HuH-7 (cell line): ENCODE data around the gene MIEF2.
A peak's percentile ranks its signal among the peaks of the same experiment; 100 is the strongest.
"Not testable (repeated sequence)": the region's sequence is repeated elsewhere in the genome, so short reads cannot be mapped to it uniquely, and the experiment has no call there.

Experiments
- DNase-seq: peaks from one replicate; pipeline ENCODE4 v3.0.0; 2011; ENCODE audit warnings: low spot score

MIEF2 gene, protein sequence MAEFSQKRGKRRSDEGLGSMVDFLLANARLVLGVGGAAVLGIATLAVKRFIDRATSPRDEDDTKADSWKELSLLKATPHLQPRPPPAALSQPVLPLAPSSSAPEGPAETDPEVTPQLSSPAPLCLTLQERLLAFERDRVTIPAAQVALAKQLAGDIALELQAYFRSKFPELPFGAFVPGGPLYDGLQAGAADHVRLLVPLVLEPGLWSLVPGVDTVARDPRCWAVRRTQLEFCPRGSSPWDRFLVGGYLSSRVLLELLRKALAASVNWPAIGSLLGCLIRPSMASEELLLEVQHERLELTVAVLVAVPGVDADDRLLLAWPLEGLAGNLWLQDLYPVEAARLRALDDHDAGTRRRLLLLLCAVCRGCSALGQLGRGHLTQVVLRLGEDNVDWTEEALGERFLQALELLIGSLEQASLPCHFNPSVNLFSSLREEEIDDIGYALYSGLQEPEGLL

DNA sequence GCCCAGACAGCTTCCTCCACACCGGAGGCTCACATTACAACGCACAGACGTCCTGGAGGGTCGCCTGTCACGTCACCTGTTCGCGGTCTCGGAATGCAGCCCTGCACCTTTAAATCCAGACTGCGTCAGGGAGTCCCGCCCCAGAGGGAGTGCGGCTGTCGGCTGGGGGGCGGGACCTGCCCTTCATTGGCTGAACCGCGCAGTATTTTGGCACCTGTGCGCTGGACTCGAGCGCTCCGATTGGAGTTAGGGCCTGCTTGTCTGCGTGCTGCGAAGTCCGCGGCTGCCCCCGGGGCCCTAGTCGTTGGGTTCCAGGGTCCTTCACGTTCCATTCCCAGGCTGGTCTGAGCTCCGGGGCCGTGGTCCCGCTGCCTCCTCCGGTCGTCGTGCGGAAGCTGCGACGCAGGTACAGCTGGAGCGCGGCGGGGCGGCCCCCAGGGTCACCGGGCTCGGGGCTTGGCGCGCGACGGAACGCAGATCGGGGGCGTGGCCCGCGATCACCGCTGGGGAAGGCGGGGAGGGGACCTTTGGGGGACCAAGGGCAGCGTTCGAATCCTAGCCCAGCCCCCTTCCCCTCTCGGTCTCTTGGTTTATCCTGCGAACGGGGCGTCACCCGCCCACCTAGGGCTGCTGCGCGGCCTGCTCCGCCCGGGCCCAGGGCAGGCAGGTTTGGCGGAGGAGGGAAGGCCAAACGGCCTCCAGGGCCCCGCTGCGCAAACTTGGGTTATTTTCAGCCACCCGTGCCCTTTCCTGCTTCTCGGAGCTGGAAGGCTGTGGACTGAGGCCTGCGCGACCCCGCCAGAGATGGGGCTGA is at the start of gene MIEF2:
TSS of gene MIEF2 (plus strand) at position 331 of the 814 bp plus-strand sequence. CDS start 2,059 bp downstream, outside the sequence.
- peak; percentile 98 for DNase-seq

DNA sequence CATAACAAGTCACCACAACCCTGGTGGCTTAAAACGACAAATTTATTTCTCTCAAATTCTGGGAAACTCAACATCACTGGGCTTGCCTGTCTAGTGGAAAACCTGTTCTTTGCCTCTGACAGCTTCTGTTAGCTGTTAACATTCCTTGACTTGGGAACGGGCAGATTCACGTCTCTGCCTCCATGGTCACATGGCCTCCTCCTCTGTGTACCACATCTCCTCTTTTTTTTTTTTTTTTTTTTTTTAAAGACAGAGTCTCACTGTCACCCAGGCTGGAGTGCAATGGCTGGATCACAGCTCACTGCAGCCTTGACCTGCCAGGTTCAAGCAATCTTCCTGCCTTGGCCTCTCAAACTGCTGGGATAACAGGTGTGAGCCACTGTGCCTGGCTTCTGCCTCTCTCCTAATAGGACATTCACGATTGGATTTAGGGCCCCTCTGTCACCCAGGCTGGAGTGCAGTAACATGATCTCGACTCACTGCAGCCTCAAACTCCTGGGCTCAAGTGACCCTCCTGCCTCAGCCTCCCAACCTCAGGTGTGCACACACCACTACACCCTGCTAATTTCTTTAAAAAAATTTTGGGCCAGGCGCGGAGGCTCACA is 46.7 kb upstream of the MIEF2 start:
- DNase-seq: no peak

DNA sequence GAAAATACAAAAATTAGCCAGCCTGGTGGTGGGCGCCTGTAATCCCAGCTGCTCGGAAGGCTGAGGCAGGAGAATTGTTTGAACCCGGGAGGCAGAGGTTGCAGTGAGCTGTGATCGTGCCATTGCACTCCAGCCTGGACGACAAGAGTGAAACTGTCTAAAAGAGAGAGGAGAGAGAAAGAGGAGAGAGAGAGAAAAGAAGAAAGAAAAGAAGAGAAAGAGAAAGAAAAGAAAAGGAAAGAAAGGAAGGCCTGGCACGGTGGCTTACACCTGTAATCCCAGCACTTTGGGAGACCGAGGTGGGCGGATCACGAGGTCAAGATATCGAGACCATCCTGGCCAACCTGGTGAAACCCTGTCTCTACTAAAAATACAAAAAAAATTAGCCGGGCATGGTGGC is 43.6 kb upstream of the MIEF2 start:
- DNase-seq: not testable (repeated sequence)

DNA sequence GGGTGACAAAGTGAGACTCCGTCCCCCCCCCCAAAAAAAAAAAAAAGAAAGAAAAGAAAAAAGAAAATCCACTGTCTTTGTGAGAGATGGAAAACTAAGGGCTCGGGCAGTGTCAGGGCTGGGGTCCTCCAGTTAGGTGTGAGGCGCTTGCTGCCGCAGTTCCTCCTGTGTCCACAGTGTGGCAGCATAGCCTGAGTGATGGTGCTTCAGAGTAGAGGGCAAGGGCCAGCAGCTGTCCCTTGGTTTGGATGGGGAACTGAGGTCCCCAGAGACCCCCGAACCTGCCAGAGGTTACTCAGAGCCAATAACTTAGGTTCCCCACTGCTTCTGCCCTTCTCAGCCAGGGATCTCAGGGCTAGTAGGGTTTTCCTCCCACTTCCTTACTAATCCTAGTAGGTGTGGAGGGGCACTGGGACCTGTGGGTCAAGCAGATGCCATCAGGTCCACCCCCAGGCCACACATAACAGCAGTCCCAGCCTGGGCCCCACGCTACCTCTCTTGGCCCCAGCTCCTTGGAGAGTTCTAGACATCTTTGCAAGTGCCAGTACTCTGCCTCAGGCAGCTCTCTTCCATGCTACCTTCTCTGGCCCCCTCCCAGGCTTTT is 42.9 kb upstream of the MIEF2 start:
- peak; percentile 81 for DNase-seq

DNA sequence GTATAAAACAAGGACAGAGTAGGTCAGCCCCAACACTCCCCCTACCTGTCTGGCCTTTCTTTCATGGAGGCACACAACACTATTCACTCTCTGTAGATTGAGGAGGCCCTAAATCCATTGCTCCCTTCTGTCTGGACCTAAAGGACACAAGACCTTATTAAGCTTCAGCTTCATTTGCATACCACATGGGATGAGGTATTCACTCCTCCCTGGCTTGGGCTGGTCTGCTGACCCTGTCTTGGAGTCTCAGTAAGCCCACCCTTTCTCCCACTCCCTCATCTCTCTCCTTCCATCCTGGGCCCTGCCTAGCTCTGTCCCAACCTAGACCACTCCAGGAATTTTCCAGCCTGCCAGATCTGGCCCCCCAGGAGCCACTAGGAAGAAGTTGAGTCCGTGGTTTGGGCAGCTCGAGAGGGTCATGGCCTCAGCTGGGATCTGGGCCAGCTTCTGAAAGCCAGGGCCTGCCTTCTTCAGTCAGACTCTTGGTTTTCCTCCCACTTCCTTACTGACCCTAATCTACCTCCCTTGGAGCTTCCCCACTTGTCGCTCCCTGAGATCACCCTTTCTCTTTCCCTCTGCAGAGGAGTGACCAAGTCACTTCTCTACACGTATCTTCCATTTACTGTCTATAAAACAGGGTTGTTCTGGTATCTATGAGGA is 41.6 kb upstream of the MIEF2 start:
- DNase-seq: no peak

DNA sequence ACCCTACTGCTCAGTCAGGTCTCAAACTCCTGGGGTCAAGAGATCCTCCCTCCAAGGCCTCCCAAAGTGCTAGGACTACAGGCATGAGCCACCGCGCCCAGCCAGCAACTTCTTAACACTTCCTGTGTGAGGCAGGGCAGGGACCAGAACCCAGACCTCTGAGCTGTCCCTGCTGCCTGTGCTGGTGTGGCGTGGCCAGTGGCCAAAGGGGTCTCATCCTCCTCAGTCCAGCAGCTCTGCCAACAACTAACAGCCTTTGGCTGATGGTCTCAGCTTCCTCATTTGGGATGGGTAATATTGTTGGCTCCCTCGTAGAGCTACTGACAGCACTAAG is 36.4 kb upstream of the MIEF2 start:
- DNase-seq: no peak

DNA sequence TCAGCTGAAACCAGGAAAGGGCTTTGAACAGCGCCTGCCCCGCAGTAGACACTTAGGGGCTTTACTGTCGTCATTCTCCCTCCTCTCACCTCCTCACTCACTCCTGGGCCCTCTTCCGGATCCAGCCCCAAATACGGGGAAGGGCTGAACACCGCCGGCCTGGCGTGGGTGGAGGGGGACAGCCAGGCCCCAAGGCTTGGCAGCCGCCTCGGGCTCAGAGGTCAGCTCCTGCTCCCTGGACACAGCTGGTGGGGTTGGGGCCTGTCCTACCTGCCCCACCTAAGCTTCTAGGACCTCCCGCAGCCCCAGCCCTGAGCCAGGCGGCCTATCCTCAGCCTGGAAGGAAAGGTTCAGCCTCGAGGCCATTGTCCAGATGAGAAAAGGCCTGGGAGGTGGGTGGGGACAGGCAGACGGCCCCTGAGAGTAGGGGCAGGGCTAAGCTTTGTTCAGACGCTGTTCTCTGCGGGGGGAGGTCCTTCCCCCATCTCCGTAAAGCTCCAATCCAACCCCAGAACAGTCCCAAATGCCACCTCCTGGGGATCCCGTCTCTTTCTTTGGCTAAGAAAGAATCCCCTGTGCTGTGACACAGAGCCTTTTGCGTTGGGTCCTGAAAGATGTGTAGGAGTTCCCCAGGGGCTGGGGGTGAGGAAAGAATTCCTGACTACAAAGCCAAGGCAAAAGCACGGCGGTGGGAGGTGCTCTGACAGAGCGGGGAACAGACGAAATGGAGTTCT is 35.9 kb upstream of the MIEF2 start:
- DNase-seq: no peak

DNA sequence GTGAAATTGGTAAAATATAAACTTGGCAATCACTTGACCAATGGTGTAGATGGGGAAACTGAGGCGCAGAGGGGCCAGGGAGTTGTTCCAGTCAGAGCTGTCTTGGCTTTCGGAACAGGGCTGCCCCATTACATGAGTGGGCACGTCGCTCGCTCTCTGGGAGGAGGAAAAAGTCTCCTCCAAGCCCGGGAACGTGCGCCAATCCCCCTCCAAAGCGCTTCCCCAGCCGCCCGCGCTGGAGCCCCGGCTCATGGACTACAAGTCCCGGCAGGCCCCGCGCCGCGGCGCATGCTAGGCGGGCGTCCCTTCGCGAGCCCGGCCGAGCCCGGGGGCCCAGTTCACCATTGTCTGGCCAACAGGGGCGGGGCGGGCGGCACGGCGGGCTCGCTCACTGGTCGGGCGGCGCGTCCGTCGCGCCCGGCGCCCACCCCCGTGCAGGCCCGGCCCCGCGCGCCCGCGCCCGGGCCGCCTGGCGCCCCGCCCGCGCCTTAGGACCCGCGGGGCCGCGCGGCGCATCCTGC is 35.3 kb upstream of the MIEF2 start, which contains the start of gene LLGL1:
TSS of gene LLGL1 (plus strand) at position 515 of the 521 bp plus-strand sequence. CDS start 48 bp downstream, outside the sequence.
- peak; percentile 95 for DNase-seq

DNA sequence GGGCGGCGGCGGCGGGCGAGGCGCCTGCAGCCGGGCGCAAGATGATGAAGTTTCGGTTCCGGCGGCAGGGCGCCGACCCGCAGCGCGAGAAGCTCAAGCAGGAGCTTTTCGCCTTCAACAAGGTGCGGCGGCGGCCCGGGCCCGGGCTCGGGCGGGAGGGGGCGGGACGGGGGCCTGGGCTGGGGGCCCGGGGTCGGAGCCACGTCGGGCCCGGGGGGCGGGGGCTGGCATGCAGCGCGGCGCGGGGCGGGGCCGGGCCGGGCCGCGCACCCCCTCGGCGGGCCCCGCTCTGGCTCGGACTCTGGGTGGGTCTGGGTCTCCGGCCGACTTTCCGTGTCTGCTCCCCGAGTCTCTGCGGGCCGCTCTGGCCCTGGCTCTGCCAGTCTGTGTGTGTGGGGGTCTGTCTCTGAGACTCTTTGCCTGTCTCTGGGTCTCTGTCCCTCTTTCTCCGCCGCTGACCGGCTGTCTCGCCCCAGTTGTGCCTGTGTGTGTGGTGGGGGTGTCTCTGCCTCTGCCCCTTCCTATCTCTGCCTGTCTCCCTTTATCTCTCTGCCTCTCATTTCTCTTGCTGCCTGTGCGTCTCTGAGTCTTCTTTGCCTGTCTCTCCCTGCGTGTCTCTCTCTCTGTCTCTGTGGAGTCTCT is 34.7 kb upstream of the MIEF2 start:
- no peak for DNase-seq

DNA sequence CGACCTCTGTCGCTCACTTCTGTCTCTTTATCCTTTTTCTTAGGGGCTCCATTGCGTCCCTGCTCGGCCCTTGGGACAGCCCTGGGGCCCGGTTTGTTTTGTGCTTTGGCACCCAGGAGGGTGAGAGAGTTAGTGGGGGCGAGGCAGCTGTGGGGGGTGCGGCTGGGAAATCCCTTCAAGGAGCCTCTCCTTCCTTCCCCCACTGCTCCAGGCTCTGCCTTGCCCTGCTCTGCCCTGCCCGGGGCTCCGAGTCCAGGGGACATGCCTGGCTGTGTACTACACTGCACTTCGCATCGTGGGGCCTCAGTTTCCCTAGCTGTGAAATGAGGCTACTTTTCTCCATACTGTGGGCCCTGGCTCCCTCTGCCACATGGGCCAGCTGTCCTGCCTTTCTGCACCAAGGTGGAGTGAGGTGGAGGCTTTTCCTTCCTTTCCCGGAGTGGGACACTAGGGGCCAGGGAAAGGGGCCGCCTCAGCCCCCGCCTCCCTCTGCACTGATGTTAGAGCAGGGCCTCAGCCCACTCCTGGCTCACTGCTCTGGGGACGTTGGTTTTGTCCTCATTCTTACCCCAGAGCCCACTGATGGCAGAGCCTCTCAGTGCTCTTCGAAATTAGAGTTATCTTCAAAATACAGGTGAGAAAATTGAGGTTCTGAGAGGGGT is 34.0 kb upstream of the MIEF2 start:
- DNase-seq: no peak

DNA sequence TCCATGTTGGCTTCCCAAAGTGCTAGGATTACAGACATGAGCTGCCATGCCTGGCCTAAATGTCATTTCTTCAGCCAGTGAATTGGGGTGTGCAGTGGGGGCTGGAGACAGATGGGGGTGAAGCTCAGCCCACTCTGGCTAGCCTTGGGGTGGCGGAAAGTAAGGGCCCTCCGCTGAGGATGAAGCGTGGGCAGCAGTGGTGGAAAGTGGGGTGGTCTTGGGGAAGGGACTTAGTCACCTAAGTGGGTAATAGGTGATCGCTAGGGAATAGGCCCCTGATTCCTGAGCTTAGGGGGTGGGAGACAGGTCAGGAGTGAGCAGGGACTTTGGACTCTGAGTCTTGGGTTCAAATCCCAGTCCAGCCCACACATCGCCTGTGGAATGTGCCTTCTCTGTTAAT is 32.8 kb upstream of the MIEF2 start:
- no peak for DNase-seq

DNA sequence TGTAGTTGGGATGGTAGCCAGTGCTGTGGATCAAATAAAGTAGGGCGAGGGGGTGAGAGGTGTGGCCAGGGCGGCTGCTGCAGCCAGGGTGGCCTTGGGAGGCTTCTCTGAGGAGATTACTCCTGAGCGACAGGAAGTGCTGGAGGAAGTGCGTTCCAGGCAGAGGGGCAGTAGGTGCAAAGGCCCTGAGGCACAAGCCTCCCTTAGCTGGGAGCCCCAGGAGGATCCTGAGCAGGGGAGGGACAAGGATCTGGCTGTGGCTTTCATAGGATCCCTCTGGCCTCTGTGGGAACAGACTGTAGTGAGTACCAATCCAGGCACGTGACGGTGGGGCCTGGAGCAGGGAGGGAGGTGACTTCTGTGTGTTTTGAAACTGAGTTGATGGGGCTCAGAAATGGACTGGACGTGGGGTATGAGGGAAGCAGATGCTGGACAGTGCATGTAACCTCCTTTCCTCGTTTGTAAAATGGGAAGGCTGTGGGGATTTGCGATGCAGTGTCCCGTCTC is 32.2 kb upstream of the MIEF2 start:
- DNase-seq: no peak

DNA sequence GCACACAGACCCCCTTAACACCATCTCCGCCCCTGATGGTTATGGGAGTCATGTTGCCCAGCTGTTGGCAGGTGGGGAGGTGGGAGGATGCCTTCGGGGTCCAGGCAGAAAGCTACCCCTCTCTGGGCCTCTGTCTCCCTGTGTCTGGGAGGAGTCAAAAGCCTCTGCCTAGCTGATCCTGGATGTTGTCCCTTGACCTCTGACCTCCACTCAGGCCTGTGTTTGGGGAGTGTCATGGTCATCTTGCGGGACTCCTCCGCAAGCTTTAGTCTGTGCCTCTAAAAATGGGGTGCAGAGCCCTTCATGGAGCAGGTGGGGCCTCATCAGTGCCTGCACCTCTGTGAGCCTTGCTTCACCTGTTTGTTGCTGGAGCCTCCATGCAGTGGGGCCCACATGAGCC is 31.2 kb upstream of the MIEF2 start:
- no peak for DNase-seq

DNA sequence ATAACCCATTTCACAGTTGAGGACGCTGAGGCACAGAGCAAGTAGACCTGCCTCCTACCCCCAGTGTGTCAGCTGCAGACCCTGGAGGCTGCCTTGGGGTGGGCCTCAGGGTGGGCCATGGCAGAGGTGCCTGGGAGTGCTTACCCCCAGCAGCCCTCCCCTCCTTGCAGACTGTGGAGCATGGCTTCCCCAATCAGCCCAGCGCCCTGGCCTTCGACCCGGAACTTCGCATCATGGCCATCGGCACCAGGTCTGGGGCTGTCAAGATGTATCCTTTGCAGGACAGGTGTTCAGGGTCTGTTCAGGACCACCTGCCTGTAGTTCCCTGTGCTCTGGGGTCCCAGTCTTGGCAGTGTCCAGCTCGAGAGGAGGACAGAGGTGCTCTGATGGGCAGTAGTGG is 30.7 kb upstream of the MIEF2 start:
- DNase-seq: no peak

DNA sequence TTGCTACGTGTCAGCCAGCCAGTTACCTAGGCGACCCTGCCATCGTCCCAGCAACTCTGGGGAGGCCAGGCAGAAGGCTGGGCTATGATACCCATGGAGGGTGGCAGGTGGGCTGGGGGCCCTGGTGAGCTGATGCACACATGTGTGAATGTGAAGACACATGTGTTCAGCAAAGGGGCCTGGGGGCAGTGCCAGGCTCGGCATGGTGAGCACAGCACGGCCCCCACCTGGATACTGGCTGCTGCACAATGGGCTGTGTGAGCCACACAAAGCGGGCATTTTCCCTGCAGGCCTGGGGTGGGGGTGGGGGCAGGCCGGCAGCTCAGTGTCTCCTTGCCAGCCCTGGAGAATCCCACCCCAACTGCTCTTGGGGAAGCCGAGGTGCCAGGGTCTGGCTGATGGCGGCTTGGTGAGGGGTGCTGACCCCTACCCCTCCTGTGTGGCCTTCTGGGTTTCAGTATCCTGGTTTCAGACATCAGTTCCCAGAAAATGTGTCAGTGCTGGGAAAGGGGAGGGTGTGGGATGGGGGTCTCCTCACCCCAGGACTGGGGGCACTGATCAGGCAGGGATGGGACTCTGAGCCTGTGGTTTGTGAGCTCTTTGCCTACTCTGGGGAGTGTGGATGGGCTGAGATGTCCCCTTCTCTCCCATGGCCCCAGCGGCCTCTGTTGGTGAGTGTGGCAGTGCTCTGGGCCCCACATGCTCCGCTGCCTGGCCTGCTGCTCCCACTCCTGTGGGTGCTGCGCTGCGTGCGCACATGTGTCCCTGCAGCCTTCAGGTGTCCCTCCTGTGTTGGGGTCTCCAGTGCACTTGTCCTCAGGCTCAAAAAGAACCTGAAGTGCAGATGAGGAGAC is 29.9 kb upstream of the MIEF2 start:
- no peak for DNase-seq

DNA sequence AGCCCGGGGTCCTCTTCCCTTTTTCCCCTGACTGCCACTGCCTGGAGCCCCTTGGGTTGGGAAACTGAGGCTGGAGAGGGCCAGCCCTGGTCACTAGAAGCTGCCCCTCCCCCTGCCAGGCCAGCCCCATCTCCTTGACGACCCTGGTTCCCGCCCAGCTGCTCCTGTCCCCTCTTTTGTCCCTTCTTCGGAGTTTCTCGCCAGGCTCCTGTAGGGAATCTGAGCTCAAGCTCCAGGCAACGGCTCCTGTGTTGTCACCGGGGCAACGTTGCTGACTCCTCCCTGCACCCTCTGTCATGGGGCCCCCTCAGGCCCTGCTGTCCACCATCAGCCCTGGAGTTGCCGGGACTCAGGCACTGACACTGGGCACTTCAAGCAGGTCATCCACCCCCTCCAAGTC is 29.3 kb upstream of the MIEF2 start:
- no peak for DNase-seq

DNA sequence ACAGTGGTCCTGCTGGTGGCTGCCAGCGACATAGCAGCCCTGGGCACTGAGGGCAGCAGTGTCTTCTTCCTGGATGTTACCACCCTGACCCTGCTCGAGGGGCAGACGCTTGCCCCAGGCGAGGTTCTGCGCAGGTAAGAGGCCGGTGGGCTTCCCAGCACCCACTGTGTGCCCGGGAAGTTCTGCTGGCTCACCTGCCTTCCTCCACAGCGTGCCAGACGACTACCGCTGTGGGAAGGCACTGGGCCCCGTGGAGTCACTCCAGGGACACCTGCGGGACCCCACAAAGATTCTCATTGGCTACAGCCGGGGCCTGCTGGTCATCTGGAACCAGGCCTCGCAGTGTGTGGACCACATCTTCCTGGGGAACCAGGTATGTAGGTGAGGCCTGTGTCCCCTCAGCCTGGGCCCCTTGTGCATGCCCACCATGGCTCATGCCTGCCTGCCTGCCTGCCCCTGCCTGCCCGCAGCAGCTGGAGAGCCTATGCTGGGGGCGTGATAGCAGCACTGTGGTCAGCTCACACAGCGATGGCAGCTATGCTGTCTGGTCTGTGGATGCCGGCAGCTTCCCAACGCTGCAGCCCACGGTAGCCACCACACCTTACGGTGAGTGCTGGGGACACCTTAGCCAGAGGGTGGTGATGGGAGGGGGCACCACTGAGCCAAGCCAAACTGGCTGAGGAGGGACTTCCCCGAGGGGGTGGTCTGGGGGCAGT is 26.5 kb upstream of the MIEF2 start:
- DNase-seq: no peak

DNA sequence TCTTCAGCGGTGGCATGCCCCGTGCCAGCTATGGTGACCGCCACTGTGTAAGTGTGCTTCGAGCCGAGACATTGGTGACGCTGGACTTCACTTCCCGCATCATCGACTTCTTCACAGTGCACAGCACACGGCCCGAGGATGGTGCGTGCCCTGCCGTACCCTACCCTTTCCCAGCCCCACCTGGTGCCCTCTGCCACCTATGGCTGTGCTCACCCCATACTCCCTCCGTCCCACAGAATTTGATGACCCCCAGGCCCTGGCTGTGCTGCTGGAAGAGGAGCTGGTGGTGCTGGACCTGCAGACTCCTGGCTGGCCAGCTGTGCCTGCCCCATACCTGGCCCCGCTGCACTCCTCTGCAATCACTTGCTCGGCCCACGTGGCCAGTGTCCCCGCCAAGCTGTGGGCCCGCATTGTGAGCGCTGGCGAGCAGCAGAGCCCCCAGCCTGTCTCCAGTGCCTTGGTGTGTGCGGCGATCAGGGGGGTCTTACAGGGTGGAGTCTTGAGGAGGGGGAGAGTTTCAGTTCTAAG is 25.5 kb upstream of the MIEF2 start:
- DNase-seq: no peak
